Measurements from ENCODE around the gene CDR2L.
A peak's percentile ranks its signal among the peaks of the same experiment; 100 is the strongest.

CDR2L gene

DNA sequence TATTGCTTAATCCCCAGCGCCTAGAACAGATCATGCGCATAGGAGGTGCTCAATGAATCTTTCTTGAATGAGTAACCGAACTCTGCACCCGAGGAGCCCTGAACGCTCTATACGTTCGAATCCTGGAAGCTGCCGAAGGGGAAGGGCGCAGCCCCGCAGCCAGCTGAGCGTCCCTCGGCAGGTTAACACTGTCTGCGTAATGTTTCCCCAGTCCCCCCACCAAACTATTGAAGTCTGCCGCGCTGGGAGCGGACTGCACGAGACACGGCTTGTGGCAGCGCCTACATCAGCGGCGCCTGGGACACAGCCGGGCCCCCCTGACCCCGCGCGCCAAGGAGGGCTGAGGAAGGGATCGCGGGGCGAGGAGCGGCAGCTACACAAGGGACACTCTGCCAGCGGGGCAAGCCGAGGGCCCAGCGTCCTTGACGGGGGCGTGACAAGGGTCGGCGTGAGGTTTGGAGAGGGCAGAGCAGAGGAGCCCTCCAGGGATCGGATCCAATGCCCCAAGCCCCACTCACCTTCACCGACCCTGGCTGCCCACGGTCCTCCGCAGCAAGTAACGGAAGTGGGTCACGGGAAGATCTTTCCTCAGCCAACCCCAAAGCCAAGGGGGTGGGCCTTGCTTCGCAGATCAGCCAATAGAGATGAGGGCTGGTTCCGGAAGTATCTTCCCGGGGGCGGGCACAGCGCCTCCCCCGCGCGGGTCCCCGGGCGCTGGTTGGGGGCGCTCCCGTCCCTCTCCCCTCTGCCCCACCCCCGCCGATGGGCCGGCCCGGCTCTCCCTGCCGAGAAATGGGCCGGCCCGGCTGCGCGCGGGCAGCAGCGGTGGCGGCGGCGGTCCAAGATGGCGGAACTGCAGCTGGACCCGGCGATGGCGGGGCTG is 59.2 kb downstream of the CDR2L start, which contains the start of the genes ATP5PD and KCTD2:
ATP5PD (minus strand) TSS at position 563 of the 883 bp plus-strand sequence. CDS start 4,319 bp downstream, outside the sequence.
KCTD2 (plus strand) TSS at position 819 of the 883 bp plus-strand sequence; CDS start at position 845, 26 bp downstream.
- TF ChIP-seq, protein P1, sequence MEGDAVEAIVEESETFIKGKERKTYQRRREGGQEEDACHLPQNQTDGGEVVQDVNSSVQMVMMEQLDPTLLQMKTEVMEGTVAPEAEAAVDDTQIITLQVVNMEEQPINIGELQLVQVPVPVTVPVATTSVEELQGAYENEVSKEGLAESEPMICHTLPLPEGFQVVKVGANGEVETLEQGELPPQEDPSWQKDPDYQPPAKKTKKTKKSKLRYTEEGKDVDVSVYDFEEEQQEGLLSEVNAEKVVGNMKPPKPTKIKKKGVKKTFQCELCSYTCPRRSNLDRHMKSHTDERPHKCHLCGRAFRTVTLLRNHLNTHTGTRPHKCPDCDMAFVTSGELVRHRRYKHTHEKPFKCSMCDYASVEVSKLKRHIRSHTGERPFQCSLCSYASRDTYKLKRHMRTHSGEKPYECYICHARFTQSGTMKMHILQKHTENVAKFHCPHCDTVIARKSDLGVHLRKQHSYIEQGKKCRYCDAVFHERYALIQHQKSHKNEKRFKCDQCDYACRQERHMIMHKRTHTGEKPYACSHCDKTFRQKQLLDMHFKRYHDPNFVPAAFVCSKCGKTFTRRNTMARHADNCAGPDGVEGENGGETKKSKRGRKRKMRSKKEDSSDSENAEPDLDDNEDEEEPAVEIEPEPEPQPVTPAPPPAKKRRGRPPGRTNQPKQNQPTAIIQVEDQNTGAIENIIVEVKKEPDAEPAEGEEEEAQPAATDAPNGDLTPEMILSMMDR (IDR thresholded peaks at IDR 0.05; ENCODE audit: insufficient read depth, low read depth, low read length, missing control alignments), result no peak

DNA sequence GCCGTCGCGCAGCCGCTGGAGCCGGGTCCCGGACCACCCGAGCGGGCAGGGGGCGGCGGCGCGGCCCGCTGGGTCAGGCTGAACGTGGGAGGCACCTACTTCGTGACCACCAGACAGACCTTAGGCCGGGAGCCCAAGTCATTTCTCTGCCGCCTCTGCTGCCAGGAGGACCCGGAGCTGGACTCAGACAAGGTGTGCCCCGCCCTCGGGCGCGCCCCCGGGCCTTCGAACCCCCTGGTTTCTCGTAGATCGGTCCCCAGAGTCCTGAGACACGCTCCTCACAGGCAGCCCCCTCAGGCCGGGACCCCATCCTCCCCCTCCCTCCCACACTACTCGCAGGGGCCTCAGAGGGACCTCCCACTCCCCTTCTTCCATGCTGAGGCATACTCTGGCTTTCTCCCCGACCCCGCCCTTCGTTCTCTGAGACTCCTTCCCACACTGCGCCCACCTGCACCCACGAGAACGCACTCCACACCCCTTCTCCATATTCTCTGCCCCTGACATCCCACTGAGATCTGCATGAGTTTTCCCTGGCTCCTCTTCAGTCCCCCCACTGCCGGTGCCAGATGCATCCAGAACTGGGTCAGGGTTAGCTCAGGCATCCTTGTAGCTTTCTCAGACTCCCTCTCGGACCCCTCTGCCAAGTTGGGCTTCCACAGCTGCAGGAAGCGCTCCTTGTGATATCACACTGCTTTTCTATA is 60.1 kb downstream of the CDR2L start:
- peak; percentile 33 for DNase-seq (ENCODE audit: low read depth)
- peak overlapping the region; percentile 90 for H3K4me3 ChIP-seq (ENCODE audit: low read depth, low read length)
- TF ChIP-seq, protein P1 (IDR thresholded peaks at IDR 0.05; ENCODE audit: insufficient read depth, low read depth, low read length, missing control alignments), result no peak

More for the DNA sequence above, 59.2 kb downstream of the CDR2L start, which contains the start of the genes ATP5PD and KCTD2:
- H3K4me3 ChIP-seq (ENCODE audit: low read depth, low read length), result peak within 1 kb of the TSS; percentile 90
- peak; percentile 97 for DNase-seq (ENCODE audit: low read depth)

DNA sequence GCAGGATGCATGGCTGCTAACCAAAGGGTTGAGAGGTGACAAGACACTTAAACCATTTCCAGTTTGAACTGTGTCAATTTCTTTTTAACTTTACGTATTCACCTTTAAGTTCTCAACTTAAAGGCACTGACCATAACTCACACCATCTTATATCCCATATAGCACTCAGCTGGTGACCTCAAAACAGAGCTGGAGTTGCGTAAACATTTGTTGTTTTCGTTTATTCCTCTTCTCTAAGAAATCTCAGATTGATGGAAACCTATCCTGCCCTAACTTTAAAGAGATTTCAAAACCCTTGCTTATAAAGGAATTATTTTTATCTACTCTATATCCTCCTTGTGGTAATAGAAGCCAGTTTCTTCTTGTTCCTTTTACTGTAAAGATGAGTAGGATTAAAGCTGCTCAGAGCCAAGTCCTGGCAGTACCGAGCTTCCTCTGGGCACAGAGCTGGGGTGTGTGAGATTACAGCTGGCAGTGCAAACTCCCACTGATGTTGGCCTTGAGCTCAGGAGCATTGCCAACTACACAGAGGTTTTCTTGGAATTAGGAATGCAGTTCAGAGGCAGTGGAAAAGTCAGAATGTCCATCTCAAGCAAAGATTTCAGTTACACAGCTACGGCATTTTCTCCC is 60.9 kb downstream of the CDR2L start:
- TF ChIP-seq, protein P1 (IDR thresholded peaks at IDR 0.05; ENCODE audit: insufficient read depth, low read depth, low read length, missing control alignments), result no peak
- DNase-seq (ENCODE audit: low read depth), result no peak
- peak overlapping the region; percentile 90 for H3K4me3 ChIP-seq (ENCODE audit: low read depth, low read length)

DNA sequence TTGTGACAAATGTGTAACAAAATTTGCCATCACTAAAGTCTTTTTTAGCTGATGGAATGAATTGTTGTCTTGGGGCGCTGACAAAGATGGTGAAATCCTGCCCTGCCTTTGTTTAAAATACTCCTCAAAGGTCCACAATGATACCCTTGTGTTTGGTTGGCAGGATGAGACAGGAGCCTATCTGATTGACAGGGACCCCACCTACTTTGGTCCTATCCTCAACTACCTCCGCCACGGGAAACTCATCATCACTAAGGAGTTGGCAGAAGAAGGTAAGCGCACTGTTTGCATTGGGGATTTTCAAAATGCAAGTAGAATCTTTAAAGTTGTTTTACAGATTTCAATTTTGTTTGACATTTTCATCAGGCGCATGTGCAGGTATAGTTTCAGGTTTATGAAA is 61.6 kb downstream of the CDR2L start:
- TF ChIP-seq, protein P1 (IDR thresholded peaks at IDR 0.05; ENCODE audit: insufficient read depth, low read depth, low read length, missing control alignments), result no peak

DNA sequence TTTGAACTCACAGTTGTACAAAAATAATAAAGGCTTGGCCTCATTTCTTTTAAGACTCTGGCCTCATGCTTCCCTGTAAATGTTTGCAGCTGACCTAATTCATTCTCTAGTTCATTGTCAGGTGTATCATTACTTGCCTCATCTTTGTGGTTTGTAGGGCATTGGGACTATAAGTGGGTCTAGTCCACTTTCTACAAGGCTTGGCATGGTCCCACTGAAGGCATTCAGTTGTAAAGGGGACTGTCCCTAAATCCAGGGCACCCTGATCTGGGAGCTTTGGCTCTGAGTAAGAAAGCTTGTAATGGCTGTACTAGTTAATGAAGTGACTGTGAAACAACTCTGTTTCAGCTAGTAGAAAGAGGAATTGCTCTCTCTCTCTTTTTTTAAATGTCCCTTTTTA is 62.3 kb downstream of the CDR2L start:
- no peak overlapping the region for H3K4me3 ChIP-seq (ENCODE audit: low read depth, low read length)
- no peak for DNase-seq (ENCODE audit: low read depth)
- TF ChIP-seq, protein P1 (IDR thresholded peaks at IDR 0.05; ENCODE audit: insufficient read depth, low read depth, low read length, missing control alignments), result no peak

More for the DNA sequence above, 61.6 kb downstream of the CDR2L start:
- DNase-seq (ENCODE audit: low read depth), result no peak
- no peak overlapping the region for H3K4me3 ChIP-seq (ENCODE audit: low read depth, low read length)

DNA sequence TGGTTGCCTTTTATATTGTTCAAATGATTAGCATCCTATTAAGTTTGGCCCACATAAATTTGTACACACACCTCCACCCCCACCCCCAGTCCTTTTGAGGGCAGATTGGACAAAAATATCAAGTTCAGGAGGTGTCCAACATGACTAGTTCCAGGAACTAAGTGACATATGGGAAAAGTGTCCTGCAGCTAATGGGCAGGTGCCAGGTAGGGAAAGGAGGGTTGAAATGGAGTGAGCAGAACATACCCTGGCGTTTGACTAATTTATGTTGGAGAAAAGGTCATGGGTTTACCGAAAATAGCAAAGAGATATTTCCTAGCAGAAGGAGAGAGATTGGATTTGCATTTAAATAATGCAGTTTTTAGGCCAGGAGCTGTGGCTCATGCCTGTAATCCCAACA is 64.5 kb downstream of the CDR2L start:
- no peak for DNase-seq (ENCODE audit: low read depth)
- TF ChIP-seq, protein P1 (IDR thresholded peaks at IDR 0.05; ENCODE audit: insufficient read depth, low read depth, low read length, missing control alignments), result no peak
- no peak overlapping the region for H3K4me3 ChIP-seq (ENCODE audit: low read depth, low read length)
